GM18861 (cell line): Measurements from ENCODE around the gene CCDC24.

Experiments
- ATAC-seq: cut with Tn5 transposase; IDR thresholded peaks from one replicate; pipeline ENCODE4 v1.9.1; 2021; ENCODE audit not compliant: unreplicated experiment

Gene CCDC24

DNA sequence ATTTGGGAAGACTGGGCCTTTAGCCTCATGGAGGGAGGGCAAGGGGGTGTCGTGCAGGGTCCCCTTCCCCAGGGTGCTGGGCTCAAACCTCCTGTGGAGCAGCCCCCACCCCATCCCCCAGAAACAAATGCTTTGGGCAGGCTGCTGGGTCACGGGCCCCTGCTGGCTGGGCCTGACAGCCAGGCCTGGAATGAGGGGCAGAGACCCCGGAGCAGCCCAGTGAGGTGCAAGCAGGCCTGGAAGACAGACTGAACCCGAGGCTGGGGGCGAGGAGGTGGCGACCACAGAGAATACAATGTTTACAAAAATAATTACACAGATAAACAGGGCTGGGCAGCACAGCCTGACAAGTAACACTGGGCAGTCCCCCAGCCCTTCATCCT lies 5.3 kb downstream of the CCDC24 start:
- ATAC-seq: no peak

DNA sequence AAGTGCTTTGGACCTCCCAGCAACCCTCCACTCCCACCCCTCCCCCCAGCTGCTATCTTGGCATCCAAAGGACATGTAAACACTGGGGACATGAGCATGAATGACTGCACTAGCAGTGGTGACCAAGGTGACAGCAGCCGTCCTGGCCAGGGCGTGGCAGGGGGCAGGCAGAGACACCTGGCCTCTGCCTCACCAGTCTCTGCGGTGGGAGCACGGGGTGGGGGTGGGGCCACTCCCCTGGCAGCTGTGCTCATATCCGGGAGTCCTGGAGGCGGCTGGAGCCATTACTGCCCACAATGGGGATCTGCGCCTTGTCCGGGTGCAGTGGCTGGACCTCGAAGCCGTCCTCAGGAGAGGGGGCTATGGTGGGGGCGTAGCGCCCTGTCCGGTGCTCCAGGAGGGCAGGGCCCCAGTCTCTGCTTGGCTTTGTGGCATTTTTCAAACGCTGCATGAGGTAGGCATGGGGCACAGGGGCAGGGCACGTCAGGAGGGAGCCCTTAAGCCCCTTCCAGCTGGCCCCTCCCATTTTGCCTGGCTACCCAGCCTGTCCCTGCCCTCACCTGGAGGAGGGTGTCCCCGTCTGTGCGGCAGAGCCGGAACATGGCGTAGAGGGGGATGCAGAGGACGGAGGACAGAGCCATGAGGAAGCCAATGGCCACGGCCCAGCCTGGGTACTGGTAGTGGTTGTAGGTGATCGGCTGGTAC lies 6.0 kb downstream of the CCDC24 start:
- no peak for ATAC-seq

DNA sequence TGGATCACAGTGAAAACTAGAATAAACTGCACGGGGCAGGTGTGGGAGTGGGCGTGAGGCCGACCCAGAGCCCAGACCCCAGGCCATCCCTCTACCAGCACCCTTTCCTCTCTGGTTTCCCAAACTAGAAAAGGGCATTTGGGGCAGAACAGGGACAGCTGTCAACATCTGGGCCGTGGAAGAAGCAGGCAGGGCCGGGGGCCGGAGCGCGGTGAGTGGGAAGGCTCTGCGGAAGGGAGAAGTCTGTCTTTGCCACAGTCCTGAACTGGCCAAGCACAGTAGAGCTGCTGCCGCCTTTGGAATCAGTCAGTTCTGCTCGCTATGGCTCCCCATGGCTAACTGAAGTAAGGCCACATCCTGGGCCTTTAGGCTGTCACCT lies 6.6 kb downstream of the CCDC24 start:
- no peak for ATAC-seq

DNA sequence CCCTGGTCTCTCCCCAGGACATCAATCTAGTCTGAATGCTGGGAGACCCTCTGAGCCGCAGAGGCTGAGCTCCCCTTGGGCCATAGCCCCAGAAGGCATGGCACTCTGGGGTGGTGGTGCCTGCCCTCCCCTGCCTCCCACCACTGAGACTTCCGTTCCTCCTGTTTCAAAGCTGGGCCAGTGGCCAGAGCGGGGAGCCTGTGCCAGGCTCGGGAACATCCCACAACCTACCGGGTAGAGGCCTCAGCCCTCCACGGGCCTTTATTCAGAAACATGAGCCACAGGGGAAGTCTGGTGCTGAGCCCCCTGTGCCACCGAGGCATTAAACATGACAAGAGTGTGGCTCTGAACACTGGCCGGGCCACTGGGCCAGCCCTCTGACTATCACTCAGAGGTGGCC lies 8.1 kb downstream of the CCDC24 start:
- ATAC-seq: no peak

DNA sequence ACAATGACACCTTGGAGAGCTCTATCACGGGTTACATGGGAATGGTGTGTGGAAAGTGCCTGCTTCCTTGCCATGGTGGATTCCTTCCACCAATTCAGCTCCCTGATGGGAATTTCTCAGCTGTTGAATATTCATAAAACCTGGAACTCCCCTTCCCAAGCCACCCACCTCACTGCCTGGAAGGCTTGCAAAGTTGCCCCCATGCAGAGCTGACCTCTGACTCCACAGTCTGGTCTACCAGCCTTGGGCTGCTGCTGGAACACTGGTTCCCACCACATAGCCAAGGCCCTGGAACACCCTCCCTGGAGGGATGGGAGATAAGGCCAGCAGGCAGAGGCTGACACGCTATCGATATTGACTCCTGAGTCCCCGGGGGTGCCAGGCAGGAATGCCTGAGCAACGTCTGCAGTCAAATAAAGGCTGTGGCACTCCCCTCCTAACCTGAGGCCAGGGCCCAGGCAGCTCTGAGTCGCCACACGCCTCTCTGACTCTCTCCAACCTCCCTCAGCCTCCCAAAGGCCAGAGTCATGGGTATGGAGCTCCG lies 8.8 kb downstream of the CCDC24 start:
- no peak for ATAC-seq

DNA sequence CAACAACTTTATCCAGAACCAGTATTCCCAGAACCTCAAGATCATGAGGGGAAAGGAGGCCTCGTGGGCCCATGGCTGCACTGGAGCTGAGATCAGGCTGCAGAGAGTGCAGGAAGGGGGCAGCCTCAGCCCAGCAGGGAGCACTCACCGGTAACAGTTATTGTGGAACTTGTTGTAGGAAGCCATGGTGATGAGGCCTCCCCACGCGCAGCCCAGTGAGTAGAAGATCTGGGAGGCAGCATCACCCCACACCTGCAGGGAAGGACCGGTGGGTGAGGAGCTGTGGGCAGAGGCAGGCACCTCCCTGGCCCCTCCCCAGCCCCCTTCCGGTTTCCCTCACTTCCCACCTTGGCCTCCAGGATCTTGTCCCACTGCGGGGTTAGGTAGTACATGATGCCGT lies 10.8 kb downstream of the CCDC24 start:
- no peak for ATAC-seq

DNA sequence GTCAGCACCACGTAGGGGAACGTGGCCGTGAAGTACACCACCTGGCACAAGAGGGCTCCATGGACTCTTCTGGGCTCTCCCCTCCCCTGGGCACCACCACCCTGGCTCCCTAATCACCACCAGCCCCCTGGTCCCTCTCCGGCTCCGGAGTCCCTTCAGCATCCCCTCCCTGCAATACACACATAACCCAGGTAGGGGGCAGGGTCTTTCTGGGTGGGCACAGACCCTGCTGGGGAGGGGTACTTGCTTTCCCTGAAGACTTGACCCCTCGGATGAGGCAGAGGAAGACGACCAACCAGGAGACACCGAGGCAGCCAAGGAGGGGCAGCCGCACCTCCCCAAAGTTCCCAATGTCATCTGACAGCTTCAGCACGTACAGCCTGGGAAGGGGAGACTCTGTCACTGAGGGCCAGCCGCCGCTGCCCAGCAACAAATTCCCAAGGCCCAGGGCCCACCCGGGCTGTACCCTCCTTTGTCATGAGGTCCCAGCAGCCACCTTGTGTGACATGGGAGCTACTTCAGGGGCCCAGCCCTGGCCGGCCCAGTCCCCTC lies 11.3 kb downstream of the CCDC24 start:
- no peak for ATAC-seq

DNA sequence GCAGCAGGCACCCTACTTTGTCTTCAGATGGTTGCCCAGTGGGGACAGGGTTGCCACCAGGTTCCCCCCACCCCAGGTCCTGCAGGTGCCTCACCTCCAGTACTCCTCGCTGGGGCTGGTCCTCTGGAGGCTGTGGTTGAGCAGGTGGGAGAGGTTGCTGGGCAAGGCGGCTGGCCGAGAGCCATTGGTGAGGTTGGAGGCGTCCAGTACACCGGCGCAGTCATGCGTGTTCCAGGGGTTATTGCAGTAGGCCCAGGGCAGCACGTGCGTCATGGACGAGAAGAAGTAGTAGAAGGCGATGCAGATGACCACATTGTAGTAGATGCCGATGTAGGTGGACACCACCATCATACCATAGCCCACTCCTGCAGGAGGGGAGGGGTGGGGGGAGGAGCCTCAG lies 16.9 kb downstream of the CCDC24 start:
- ATAC-seq: no peak

DNA sequence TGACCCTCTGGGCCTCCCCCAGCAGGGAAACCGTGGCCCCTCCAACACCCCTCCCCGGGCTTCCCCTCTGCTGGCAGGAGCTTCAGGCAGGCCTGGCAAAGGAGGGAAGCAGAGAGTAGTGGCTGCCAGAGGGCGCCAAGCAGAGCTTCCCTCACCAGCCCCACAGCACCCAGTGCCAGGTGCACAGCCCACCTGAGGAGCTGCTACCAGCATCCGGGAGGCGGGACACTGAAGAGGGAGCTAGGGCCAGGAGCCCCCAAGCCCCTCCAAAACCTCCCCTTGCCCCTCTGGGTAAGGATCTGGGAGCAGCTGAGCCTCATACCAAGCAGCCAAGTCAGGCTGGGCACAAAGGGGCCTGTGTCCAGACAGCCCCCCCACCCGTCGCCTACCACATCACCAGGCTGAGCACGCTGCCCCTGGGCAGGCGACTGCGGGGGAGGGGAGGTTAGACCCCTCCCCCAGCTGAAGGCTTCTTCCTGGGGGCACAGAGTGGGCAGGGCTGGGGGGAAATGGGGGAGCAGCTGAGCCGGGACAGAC lies 19.6 kb downstream of the CCDC24 start:
- no peak for ATAC-seq

DNA sequence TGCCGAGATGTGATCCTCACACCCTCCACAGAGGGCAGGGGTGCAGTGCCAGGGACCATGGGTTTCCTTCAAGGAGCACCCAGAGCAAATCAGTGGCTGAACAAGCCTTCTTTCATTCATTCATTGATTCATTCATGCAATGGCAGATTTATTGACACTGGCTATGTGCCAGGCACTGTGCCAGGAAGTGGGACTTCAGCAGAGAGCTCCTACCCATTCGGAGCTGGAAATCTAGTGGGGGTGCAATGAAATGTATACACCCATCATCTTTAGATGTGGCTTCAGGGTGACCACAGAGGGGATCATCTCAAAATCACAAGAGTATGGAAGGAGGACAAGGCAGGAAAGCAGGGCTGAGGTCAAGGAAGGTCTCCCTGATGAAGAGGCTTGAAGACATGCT lies 21.0 kb downstream of the CCDC24 start:
- no peak for ATAC-seq

DNA sequence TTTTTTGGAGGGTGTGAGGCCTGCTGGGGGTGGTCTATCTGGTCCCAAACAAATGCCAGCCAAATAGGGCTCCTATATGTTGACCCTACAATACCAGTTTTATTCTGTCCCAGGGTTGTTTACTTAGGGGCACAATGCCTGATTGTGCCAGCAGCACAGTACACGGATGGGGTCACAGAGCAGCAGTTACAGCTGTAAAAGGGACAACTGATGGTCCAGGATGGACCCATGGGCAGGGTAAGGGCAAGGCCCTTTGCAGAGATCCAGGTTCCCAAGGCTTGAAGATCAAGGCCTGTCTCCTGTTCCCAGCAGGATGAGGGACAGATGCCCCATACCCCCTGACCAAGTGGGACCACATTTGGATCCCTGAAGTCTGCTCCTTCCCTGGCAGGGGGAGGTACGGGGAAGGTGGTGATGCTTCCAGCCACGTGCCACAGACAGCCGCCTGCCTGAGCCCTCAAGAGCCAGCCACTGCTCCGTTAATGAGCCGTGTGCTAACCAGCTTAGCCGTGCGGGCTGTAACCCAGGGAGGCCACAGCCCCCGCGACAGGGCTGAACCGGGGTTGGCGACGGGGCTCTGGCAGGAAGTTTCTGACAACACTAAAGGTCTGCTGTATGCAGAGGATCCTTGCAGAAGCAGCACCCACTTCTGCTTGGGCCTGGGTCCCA lies 21.7 kb downstream of the CCDC24 start:
- ATAC-seq: no peak

DNA sequence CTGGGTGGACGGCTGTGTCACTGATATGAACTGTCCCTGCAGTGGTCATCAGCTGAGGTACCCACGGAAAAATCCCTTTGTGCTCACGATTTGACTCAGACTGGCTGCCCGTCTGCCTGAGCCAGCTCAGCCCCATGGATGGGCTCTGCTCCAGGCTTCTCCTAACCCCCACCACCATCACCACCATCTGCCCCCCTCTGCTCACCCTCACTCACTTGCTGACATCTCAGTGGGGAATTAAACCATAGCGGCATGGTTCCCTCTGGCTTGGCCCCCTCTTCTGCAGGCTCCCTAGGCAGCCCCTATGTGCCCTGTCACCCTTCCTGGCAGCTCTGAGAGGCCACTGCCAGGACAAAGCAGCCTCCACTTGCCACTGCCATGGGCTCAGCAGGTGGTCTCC lies 22.6 kb downstream of the CCDC24 start:
- no peak for ATAC-seq

DNA sequence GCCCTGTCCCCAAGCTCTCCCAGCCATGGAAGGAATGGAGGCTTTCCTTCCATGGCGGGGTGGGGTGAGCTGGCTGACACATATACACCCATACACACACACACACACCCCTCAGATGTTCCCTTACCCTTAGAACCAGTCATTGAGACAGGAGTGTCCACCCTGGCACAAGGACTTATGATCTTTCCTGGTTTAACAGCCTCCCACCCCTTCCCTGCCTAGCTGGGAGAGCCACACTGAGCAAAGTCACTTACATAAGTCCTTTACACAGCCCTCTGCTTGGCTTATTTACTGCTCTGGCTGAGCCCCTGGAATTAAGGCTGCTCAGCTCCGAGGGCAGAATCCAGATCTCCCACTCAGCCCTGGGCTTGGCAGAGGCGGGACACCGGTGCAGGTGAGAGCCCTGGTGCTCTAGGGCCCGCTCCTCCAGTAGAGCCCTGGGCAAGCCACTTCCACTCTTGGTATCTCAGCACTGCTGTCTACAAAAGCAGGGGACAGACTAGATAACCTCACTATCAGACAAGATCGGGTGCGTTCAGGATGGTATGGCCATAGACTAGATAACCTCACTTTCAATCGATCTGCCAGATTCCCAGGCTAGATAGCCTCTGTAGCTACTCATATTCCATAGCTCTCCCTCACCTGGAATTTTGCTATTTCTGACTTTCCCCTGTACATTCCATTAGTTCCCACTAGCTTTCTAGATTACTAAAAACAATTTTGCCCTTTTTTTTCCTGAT lies 23.1 kb downstream of the CCDC24 start:
- no peak for ATAC-seq

DNA sequence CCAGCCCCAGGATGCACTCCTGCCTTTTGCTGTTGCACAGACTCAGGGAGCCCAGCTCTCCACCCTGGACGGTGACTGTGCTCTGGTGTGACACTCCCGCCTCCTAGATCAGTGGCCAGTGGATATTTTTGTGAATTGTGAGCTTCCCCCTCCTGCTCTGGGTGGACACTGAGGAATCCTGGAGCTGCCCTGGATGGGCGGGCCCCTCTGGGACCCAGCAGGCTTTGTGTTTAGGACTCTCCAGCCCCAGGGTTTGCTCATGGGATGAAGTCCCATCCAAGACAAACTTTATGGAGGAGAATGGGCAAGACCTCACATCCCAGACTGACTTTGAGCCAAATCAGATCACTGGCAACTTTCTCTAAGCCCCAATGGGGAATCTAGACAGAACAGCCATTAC lies 23.8 kb downstream of the CCDC24 start:
- no peak for ATAC-seq

DNA sequence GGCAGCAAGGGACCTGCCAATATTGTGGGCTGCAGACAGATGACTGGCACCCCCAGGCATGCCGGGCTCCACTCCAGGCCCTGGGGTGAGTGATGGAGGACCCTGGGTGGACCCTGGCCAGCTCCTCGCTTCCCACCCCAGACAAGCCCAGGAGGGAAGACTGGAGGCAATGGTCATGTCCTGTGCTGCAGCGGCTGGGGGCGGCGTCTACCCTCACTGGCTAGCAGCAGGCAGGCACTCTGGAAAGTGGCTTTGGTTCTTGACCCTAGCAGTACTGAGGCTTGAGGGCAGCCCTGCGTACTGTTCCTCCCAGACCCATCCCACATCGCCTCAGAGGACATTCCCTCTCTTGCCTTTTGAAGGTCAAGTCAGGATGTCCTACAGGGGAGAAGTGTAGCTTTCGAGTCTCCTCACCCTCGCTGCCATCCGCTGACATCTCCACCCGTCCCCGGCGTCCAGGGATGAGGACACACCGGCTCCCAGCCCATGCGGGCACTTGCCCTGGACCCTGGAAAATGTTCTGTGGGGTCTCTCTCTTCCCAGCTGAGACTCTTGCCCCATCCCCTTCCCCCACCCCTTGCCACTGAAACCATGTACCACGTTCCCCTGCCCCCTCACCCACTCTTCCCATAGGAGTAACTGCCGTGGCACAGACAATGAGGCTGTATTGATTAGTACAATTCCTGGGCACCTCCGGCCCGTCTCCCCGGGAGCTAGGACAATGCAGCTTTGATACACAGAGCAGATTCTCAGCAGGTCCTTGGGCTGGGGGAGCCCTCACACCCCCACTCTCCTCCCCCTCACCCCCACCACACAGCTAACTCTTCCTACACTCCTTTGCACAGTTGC lies 24.9 kb downstream of the CCDC24 start:
- ATAC-seq: no peak

DNA sequence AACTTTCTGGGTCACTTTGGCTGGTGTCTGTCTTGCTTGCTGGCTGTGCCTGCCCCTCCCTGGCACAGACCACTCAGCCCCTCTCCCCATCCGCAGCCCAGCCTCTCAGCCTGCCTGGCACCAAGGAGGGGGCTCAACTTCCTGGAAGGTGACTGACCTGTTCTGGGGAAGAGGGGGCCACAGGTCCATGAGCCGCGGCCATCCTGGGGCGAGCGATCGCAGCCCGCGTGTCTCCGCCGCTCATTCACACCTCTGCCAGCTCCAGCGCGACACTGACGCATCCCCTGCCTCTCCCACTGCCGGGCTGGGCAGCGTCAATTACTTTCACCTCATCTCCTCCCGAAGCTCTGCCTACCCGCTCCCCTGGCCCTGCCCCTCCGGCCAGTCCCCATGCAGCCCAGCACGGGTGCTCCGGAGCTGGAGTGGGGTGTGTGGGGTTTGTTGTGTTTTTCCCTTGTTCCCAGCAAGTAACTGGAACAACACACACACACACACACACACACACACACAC lies 25.5 kb downstream of the CCDC24 start:
- no peak for ATAC-seq

DNA sequence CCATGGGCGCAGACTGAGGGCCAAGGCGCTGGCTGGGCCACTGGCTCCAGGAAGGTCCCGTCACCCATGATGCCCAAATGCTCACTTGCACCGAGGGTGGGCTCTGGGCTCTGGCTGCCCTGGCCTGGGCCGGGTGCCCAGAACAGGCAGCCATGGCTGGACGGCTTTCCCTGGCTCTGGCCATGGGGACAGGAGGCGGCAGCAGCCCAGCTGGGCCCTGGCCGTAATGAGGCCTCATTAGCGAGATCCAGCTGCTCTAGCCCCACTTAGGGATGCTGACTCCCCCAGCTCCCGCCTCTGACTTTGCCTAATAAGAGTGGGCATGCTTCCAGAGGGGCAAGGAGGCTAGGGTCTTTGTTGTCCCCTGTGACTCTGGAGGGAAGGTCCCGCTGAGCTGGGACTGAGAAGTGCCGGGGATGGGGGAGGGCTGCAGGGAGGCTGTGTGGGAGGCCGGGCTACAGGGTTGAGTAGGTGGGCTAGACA lies 28.1 kb downstream of the CCDC24 start:
- ATAC-seq: no peak

DNA sequence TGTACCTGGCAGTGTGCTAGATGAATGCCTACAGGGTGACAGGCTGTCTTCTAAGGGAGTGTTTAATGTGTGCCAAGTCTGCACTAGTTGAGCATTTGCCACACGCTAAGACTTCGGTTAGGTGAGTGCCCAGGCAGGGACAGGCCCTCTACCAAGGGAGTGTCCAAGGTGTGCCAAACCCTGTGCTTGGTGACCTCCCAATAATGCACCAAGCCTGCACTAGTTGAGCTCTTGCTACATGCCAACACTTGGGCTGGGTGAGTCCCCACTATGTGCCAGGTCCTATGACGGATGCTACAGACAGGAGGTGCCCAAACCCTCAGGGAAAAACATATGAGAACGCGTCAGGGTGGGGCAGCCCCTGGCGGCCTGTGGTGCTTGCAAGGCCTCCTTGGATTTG lies 29.1 kb downstream of the CCDC24 start:
- ATAC-seq: no peak

DNA sequence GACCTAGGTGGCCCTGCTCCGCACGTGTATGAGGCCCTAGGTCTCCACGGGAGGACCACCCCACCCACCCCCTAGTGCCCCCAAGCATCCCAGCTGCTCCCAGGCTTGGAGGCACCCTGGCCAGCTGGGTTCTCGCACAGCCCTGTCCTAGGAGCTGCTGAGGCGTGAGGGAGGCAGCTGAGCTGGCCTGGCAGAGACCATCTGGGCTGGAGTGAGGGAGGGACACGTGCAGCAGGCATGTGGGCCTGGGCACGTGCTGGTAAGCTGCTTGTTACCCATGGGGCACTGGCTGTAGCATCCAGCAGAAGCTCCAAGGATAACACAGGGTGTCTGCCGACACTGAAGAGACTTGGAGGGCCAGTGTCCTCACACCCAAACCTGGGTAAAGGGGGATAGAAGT lies 29.8 kb downstream of the CCDC24 start:
- ATAC-seq: no peak
